GM18909 (cell line): ENCODE data around the gene CATSPER4.

Experiments used
- ATAC-seq: cut with Tn5 transposase; IDR thresholded peaks from one replicate; pipeline ENCODE4 v1.9.1; 2021; ENCODE audit warnings: mild to moderate bottlenecking; ENCODE audit not compliant: unreplicated experiment, poor library complexity

CATSPER4 gene

DNA sequence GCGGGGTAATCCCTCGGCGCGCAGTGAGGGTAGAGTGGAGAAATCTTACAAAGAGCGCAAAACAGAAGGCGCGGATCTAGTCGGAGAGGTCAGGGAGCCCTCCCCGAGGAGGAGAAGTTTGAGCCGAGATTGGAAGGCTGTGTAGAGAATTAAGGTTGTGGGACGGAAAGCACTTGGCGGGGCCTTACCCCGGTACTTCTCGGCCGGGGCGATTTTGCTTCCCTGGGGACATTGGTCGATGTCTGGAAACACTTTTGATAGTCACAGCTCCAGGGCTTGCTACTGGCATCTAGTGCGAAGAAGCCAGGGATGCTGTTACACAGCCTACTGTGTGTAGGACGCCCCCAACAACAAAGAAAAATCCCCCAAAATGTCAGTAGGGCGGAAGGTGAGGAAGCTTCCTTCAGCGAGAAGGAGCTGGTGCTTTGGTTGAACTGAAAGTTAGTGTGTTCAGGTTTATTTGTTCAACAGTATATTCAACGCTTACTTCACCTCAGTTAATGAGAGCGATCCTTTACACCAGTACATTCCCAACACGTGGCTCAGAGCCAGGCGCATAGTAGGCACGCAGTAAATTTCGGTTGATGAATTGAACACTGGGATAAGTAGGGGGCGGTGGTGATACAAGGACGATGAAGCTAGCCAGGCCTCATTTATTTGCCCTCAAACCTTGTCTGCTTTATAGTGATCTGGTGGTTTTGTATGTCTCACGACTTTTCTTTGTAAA is 44.4 kb downstream of the CATSPER4 start:
- no peak for ATAC-seq

DNA sequence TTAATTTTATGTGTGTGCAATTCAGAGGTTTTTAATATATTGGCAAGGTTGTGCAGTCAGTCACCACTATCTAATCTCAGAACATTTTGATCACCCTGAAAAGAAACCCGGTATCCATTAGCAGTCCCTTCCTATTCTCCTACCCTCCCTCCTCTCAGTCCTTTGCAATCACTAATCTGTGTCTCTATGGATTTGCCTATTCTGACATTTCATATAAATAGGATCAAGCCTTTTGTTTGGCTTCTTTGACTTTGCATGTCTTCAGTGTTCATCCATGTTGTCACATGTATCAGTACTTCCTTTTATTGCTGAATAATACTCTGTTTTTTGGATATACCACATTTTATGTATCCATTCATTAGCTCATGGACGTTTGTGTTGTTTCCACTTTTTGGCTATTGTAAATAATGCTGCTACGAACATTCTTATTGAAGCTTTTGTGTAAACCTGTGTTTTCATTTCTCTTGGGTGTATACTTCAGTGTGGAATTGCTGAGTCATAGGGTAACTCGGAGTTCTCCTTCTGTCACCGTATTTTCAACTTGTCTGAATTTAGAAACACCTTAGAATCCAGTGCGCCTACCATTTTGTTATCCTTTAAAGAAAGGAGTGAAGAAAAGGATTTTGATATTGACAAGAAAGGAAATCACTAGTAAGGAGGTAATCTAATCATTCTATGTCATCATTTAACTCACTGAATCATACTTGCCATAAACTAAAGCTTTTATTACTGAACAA is 47.0 kb downstream of the CATSPER4 start:
- ATAC-seq, result no peak

GRCh38 chr1:26239936-26240335 is 49.5 kb downstream of the CATSPER4 start:
- ATAC-seq, result no peak
